HCT116 (cell line): ENCODE measurements around the gene RHBDF2. TPM values are rescaled to one million over a fixed set of nuclear protein-coding genes. Genes with fewer than 3 reads are reported as not detected.

Experiments
- ATAC-seq: fragments of 200-7000 bp; cut with Tn5 transposase; 2 replicates; pipeline ENCODE4 v1.9.1; 2020; ENCODE audit warnings: mild to moderate bottlenecking, moderate library complexity
- BruUV-seq: library from RNA; stranded (reverse); fragments of 400-500 nt; replicated peaks from 2 replicates; lab custom pipeline; 2021; lab: Mats Ljungman, UMichigan
- CTCF ChIA-PET: fragments of 300-600 bp; sonication (Branson Sonifier 250); formaldehyde crosslinking; loops from one replicate; lab custom pipeline; 2021; ENCODE audit warnings: antibody characterized with exemption; lab: Charles Lee
- POLR2A ChIA-PET: fragments of 300-600, 350-600 bp; sonication (Branson Sonifier 250); formaldehyde crosslinking; loops from one replicate; lab custom pipeline; 2021; ENCODE audit warnings: antibody characterized with exemption; lab: Charles Lee
- RAD21 ChIA-PET, 2 experiments: fragments of 300-600 bp; sonication (Branson Sonifier 250); formaldehyde crosslinking; loops; one replicate each; lab custom pipeline; 2023; ENCODE audit warnings: low total read pairs in 2 of 2; ENCODE audit not compliant: uncharacterized antibody in 2 of 2, unreplicated experiment in 2 of 2, low non-redundant PET in 1 of 2; lab: Charles Lee
- DNase-seq: peaks from one replicate; pipeline ENCODE4 v3.0.0-alpha.2; 2010; ENCODE audit warnings: low read depth, low spot score
- H2AFZ ChIP-seq: fragments of 200-600 bp; shearing (Covaris generic), sonication (generic); 2 replicates; pipeline ENCODE4 v1.6.1; 2017; ENCODE audit warnings: low read depth, mixed run types, mixed read lengths, antibody characterized with exemption, low read length; ENCODE audit not compliant: poor library complexity, severe bottlenecking
- H3K27ac ChIP-seq: 2 replicates; pipeline ENCODE4 v1.5.1; 2012; ENCODE audit warnings: low read depth, low read length
- H3K27me3 ChIP-seq: fragments of 200-600 bp; sonication (generic); 2 replicates; pipeline ENCODE4 v1.6.1; 2016; ENCODE audit warnings: mixed run types, low read length, mixed read lengths; ENCODE audit not compliant: insufficient read depth
- H3K36me3 ChIP-seq, 2 experiments: fragments of 200-500 bp in 1 of 2; fragments of 200-600 bp in 1 of 2; sonication (Bioruptor generic) in 1 of 2; sonication (generic) in 1 of 2; 2 replicates each; pipeline versions ENCODE4 v1.5.1 to v1.6.1; 2014 to 2016; ENCODE audit warnings: low read length in 2 of 2, inconsistent platforms in 1 of 2, mixed read lengths in 1 of 2, mixed run types in 1 of 2; ENCODE audit not compliant: insufficient read depth in 2 of 2, control insufficient read depth in 1 of 2
- H3K4me1 ChIP-seq, 2 experiments: fragments of 200-600 bp in 1 of 2; sonication (generic) in 1 of 2; 2 replicates each; pipeline versions ENCODE4 v1.5.1 to v1.6.1; 2012 to 2017; ENCODE audit warnings: low read length in 2 of 2, inconsistent platforms in 1 of 2, mild to moderate bottlenecking in 1 of 2, mixed read lengths in 1 of 2, mixed run types in 1 of 2, moderate library complexity in 1 of 2; ENCODE audit not compliant: insufficient read depth in 2 of 2, control insufficient read depth in 1 of 2
- H3K4me2 ChIP-seq: fragments of 200-600 bp; sonication (generic); 2 replicates; pipeline ENCODE4 v1.6.1; 2017; ENCODE audit warnings: mixed run types, low read length, mixed read lengths
- H3K4me3 ChIP-seq, 2 experiments: fragments of 200-600 bp in 1 of 2; sonication (generic) in 1 of 2; replicated peaks in 1 of 2; 2 replicates each; pipeline ENCODE4 v1.5.1; 2011 to 2016; ENCODE audit warnings: low read length in 2 of 2, control low read depth in 1 of 2, low read depth in 1 of 2, mild to moderate bottlenecking in 1 of 2, mixed read lengths in 1 of 2, mixed run types in 1 of 2
- H3K79me2 ChIP-seq: fragments of 200-600 bp; sonication (generic); 2 replicates; pipeline ENCODE4 v1.6.1; 2017; ENCODE audit warnings: mild to moderate bottlenecking, mixed run types, low read length, moderate library complexity, mixed read lengths; ENCODE audit not compliant: insufficient read depth
- H3K9ac ChIP-seq: fragments of 200-600 bp; sonication (generic); 2 replicates; pipeline ENCODE4 v1.6.1; 2016; ENCODE audit warnings: low read length, mixed read lengths
- H3K9me2 ChIP-seq: fragments of 200-600 bp; sonication (generic), shearing (Covaris generic); 2 replicates; pipeline ENCODE4 v1.6.1; 2017; ENCODE audit warnings: mixed run types, mild to moderate bottlenecking, moderate library complexity; ENCODE audit not compliant: insufficient read depth
- H3K9me3 ChIP-seq, 2 experiments: fragments of 200-500 bp in 1 of 2; fragments of 200-600 bp in 1 of 2; sonication (Bioruptor generic) in 1 of 2; sonication (generic) in 1 of 2; 2 replicates each; pipeline ENCODE4 v1.6.1; 2014 to 2017; ENCODE audit warnings: low read length in 2 of 2, mixed read lengths in 2 of 2, inconsistent platforms in 1 of 2, low read depth in 1 of 2, mild to moderate bottlenecking in 1 of 2, mixed run types in 1 of 2, moderate library complexity in 1 of 2; ENCODE audit not compliant: control insufficient read depth in 1 of 2, insufficient read depth in 1 of 2
- H4K20me1 ChIP-seq: fragments of 200-600 bp; sonication (generic), shearing (Covaris generic); 2 replicates; pipeline ENCODE4 v1.6.1; 2017; ENCODE audit warnings: mixed run types, mild to moderate bottlenecking, moderate library complexity; ENCODE audit not compliant: insufficient read depth
- ATF3 ChIP-seq: IDR thresholded peaks from 2 replicates; pipeline ENCODE4 v1.6.1; 2012
- CBX3 ChIP-seq: IDR thresholded peaks from 2 replicates; pipeline ENCODE4 v1.6.1; 2012; ENCODE audit warnings: low read depth
- CEBPB ChIP-seq: IDR thresholded peaks from 2 replicates; pipeline ENCODE4 v1.6.1; 2012; ENCODE audit warnings: low read depth
- FOSL1 ChIP-seq: IDR thresholded peaks from 2 replicates; pipeline ENCODE4 v1.6.1; 2012; ENCODE audit warnings: low read depth
- JUND ChIP-seq: IDR thresholded peaks from 2 replicates; pipeline ENCODE4 v1.6.1; 2012
- POLR2A ChIP-seq: IDR thresholded peaks from 2 replicates; pipeline ENCODE4 v1.7.0; 2011; ENCODE audit warnings: borderline replicate concordance; ENCODE audit not compliant: insufficient read depth, insufficient read length; ENCODE audit errors: extremely low read depth
- REST ChIP-seq: IDR thresholded peaks from 2 replicates; pipeline ENCODE4 v1.6.1; 2012; ENCODE audit warnings: low read depth
- SIN3A ChIP-seq: IDR thresholded peaks from 2 replicates; pipeline ENCODE4 v1.6.1; 2012; ENCODE audit warnings: low read depth
- YY1 ChIP-seq: IDR thresholded peaks from 2 replicates; pipeline ENCODE4 v1.6.1; 2011; ENCODE audit warnings: low read length, low read depth, moderate library complexity, mild to moderate bottlenecking; ENCODE audit not compliant: insufficient replicate concordance; ENCODE audit errors: extremely low read depth
- ZFX ChIP-seq: fragments of 450-650 bp; IDR thresholded peaks from 2 replicates; pipeline ENCODE4 v1.6.1; 2017
- ZNF274 ChIP-seq: fragments of 200-500 bp; sonication (Bioruptor generic); IDR thresholded peaks from 2 replicates; pipeline ENCODE4 v1.6.1; 2014; ENCODE audit warnings: mild to moderate bottlenecking, low read depth, low read length, inconsistent platforms
- intact Hi-C: fragments of 100-400 bp; cut with micrococcal nuclease; formaldehyde crosslinking; loops from 2 replicates; pipeline ENCODE4 v1.10.0; 2022
- total RNA-seq: library from RNA; stranded (reverse); gene quantifications from one replicate; pipeline ENCODE4 v1.2.1, GENCODE V29; 2021; ENCODE audit not compliant: unreplicated experiment

The RHBDF2 gene
- total RNA-seq, 1 experiment from 2014 or later: 61.1 TPM

GRCh38 chr17:76531486-76532038, 30.3 kb upstream of the RHBDF2 start:
- Histone ChIP-seq H3K27ac (no peak overlapping the region), H3K4me1 (peaks cover 10 to 21% of the 10 kb centered on the region in 2 experiments; a peak in 3 of 4 replicates), H3K4me3 (no peak overlapping the region), H3K9me3 (no peaks in the 10 kb centered on the region), H3K79me2 (no peaks in the 10 kb centered on the region), H3K36me3 (no peaks in the 10 kb centered on the region), H4K20me1 (no peaks in the 10 kb centered on the region), H3K27me3 (no peaks in the 10 kb centered on the region), H3K4me2 (no peak overlapping the region), H3K9ac (no peak overlapping the region), H3K9me2 (no peaks in the 10 kb centered on the region), H2AFZ (no peak overlapping the region)
- POLR2A ChIA-PET: no interaction called here
- CTCF ChIA-PET: no interaction called here
- BruUV-seq: no TSS peak
- RAD21 ChIA-PET: no interaction called here
- TF ChIP-seq CEBPB (no peak), CBX3 (no peak), ATF3 (no peak), SIN3A (no peak), REST (no peak), POLR2A (no peak), FOSL1 (no peak), ZNF274 (no peak), YY1 (no peak), ZFX (no peak), JUND (no peak)
- intact Hi-C loops: no loop called here
- DNase-seq (no peak), ATAC-seq (no peak)
